ENCODE results near the gene CCDC183.

DNA sequence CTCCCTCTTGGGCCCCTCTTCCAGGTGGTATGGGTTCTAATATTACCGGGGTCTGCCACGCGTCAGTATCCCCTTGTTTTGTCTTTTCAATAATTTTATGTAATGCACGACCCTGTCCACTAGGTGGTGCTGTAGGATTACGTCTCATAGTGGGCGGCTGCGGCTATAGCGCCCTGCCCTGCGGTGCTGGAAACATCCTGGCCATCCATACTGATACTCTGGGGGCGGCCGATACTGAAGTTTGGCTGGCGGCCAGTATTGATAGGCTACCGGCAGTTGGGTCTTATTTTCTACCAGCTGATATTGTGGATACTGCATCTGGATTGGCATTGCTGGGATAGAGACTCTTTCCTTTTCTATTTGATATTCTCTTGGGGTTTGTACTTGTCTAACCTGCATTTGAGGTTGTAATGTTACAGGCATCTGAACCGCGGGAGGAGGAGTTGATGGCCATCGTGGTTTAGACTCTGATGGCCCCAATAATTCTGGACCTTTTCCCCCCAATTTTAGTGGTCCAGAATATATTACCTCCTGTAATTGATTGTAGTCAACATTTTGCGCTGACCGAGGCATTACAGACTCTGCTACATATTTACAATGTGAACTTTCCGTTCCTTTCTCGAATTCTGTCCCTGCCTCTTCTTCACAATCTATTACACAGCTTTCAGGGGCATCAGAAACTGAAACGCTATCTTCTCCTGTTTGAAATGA is 8.3 kb upstream of the CCDC183 start:
- TF ChIP-seq CTCF (conservative IDR thresholded peaks at IDR 0.05 in 1 of 2, IDR thresholded peaks at IDR 0.05 in 1 of 2; ENCODE audit: extremely low read depth in 1 of 2, insufficient read depth in 1 of 2, low read depth in 1 of 2, low read length in 2 of 2) (peak; percentile 71 to 83), EZH2 (IDR thresholded peaks at IDR 0.05; ENCODE audit: borderline replicate concordance, low read length) (no peak)
